SU-DHL-6 (cell line): ENCODE measurements around the gene ELL2.

Experiments
- H2AFZ ChIP-seq: fragments of 200-600 bp; sonication (generic); 2 replicates; pipeline ENCODE4 v1.6.1; 2014; ENCODE audit warnings: low read depth, mild to moderate bottlenecking, moderate library complexity, mixed read lengths, antibody characterized with exemption, low read length; ENCODE audit not compliant: severe bottlenecking
- H3F3A ChIP-seq: fragments of 200-600 bp; shearing (Covaris generic); 2 replicates; pipeline ENCODE4 v1.6.0; 2016; ENCODE audit warnings: antibody characterized with exemption, mild to moderate bottlenecking; ENCODE audit not compliant: insufficient read depth
- H3K27ac ChIP-seq: fragments of 200-600 bp; sonication (generic); 2 replicates; pipeline ENCODE4 v1.5.1; 2016; ENCODE audit warnings: low read depth, mild to moderate bottlenecking, low read length, moderate library complexity, mixed read lengths
- H3K27me3 ChIP-seq: fragments of 200-600 bp; sonication (generic), shearing (Covaris generic); 2 replicates; pipeline ENCODE4 v1.6.0; 2014; ENCODE audit warnings: mild to moderate bottlenecking, low read length
- H3K36me3 ChIP-seq: fragments of 200-600 bp; sonication (generic); 2 replicates; pipeline ENCODE4 v1.6.1; 2014; ENCODE audit warnings: mild to moderate bottlenecking, low read length, mixed read lengths
- H3K4me2 ChIP-seq: fragments of 300-600, 200-600 bp; shearing (Covaris generic), sonication (generic); 2 replicates; pipeline ENCODE4 v1.6.0; 2014; ENCODE audit warnings: low read length, low read depth, mild to moderate bottlenecking; ENCODE audit not compliant: poor library complexity, severe bottlenecking
- H3K4me3 ChIP-seq: fragments of 200-600 bp; sonication (generic); 2 replicates; pipeline ENCODE4 v1.5.1; 2014; ENCODE audit warnings: antibody characterized with exemption, low read length, mild to moderate bottlenecking, mixed read lengths; ENCODE audit not compliant: insufficient read depth, poor library complexity, severe bottlenecking
- H3K79me2 ChIP-seq: fragments of 200-600 bp; sonication (generic); 2 replicates; pipeline ENCODE4 v1.6.1; 2014; ENCODE audit warnings: mild to moderate bottlenecking, low read length, moderate library complexity; ENCODE audit not compliant: insufficient read depth
- H3K9ac ChIP-seq: fragments of 200-600 bp; sonication (generic); 2 replicates; pipeline ENCODE4 v1.7.0; 2014; ENCODE audit warnings: mild to moderate bottlenecking, low read length
- H3K9me2 ChIP-seq: fragments of 200-600 bp; sonication (generic); replicated peaks from 2 replicates; pipeline ENCODE4 v1.6.1; 2014; ENCODE audit warnings: low read length; ENCODE audit not compliant: insufficient read depth
- H3K9me3 ChIP-seq: fragments of 200-600 bp; sonication (generic); 2 replicates; pipeline ENCODE4 v1.6.1; 2014; ENCODE audit warnings: low read length, mixed read lengths; ENCODE audit not compliant: insufficient read depth
- H4K20me1 ChIP-seq: fragments of 200-600 bp; sonication (generic); 2 replicates; pipeline ENCODE4 v1.6.1; 2014; ENCODE audit warnings: low read depth, mild to moderate bottlenecking, antibody characterized with exemption, low read length, moderate library complexity, mixed read lengths
- CTCF ChIP-seq: fragments of 200-600 bp; sonication (generic); IDR thresholded peaks from one replicate; pipeline ENCODE4 v1.5.1; 2017; ENCODE audit warnings: antibody characterized with exemption, mild to moderate bottlenecking, low read length, moderate library complexity; ENCODE audit not compliant: insufficient read depth, poor library complexity, severe bottlenecking
- EZH2phosphoT487 ChIP-seq: fragments of 200-600 bp; sonication (generic), shearing (Covaris generic); conservative IDR thresholded peaks from 2 replicates; pipeline ENCODE4 v1.6.1; 2018; ENCODE audit warnings: mild to moderate bottlenecking, antibody characterized with exemption, low read length, moderate library complexity, mixed read lengths

Gene ELL2

DNA sequence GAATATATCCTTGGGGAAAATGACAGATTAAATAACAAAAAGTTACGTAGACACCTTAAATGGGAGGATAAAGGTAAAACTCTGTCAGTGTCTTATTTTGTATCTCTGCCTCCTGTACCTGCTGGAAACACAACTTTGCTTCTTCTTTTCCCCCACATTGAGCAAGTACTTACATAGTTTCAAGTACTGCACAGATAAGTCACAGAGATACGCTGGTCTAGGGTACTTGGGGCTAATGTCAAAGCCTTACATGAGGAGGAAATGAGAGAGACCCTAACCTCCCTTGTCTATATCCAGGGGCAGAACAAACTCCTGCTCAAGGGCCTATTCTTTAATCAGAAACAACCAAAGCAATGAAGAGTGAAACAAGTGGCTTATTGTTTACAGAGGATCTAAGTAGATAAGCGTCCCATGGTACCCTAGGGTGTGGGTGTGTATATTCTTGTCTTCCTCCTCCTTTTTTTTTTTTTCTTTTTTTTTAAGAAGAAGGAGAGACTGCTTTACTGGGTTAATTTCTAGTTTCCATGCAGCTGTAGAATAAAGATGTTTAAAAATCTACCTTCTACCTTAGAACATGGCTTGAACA, 43.1 kb downstream of the ELL2 start:
- Histone ChIP-seq H3K9me2 (no peaks in the 10 kb centered on the region), H3K9me3 (no peaks in the 10 kb centered on the region), H3K9ac (no peak overlapping the region), H3K27ac (no peak overlapping the region), H3K27me3 (no peaks in the 10 kb centered on the region), H3K4me2 (no peak overlapping the region), H4K20me1 (no peaks in the 10 kb centered on the region), H3K36me3 (no peaks in the 10 kb centered on the region), H3K79me2 (no peaks in the 10 kb centered on the region), H2AFZ (no peak overlapping the region), H3K4me3 (no peak overlapping the region), H3F3A (no peaks in the 10 kb centered on the region)
- TF ChIP-seq EZH2phosphoT487 (no peak), CTCF (no peak)

DNA sequence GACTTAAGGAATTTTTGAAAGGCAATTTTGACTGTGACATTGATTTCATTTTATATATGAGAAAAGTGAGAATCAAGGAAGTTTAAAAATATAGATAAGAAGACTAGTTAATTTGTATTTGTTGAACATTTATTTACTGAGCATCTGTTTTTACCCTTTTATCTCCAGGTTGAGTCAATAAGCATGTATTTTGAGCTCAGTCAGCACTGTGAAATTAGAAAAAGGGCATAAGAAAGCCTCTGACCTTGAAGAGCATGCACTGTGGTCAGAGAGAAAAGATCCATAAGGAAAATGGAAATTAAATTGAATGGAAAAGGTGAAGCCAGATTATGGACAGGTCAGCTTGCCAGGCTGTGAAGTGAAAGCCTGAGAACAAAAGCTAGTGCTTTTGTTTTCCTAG, 44.4 kb downstream of the ELL2 start:
- no peaks in the 10 kb centered on the region for H3K9me3 ChIP-seq
- H3K36me3 ChIP-seq, result no peaks in the 10 kb centered on the region
- H3K9me2 ChIP-seq, result no peaks in the 10 kb centered on the region
- no peak overlapping the region for H3K9ac ChIP-seq
- no peaks in the 10 kb centered on the region for H3F3A ChIP-seq
- no peak overlapping the region for H3K4me2 ChIP-seq
- H4K20me1 ChIP-seq, result no peaks in the 10 kb centered on the region
- H3K79me2 ChIP-seq, result no peaks in the 10 kb centered on the region
- H3K4me3 ChIP-seq, result no peak overlapping the region
- no peak overlapping the region for H2AFZ ChIP-seq
- no peak overlapping the region for H3K27ac ChIP-seq
- no peaks in the 10 kb centered on the region for H3K27me3 ChIP-seq
- TF ChIP-seq EZH2phosphoT487 (no peak), CTCF (no peak)

GRCh38 chr5:95916687-95917085, 45.0 kb downstream of the ELL2 start:
- Histone ChIP-seq H3K27ac (no peak overlapping the region), H3K9ac (no peak overlapping the region), H3K36me3 (no peaks in the 10 kb centered on the region), H3F3A (no peaks in the 10 kb centered on the region), H3K9me2 (no peaks in the 10 kb centered on the region), H3K27me3 (no peaks in the 10 kb centered on the region), H2AFZ (no peak overlapping the region), H3K4me3 (no peak overlapping the region), H3K4me2 (no peak overlapping the region), H3K9me3 (no peaks in the 10 kb centered on the region), H4K20me1 (no peaks in the 10 kb centered on the region), H3K79me2 (no peaks in the 10 kb centered on the region)
- TF ChIP-seq EZH2phosphoT487 (no peak), CTCF (no peak)
